A549 (cell line): ENCODE data around the gene GRHL3.

Source experiments
- CTCF ChIP-seq: fragments of >200 bp; sonication (Bioruptor Twin); formaldehyde crosslinking; IDR thresholded peaks from 3 replicates; pipeline ENCODE4 v1.5.1; 2016
- EP300 ChIP-seq, 2 experiments: fragments of >200 bp; sonication (Bioruptor Twin); formaldehyde crosslinking; IDR thresholded peaks; 2 replicates in 1 of 2; 3 replicates in 1 of 2; pipeline ENCODE4 v1.6.1; 2016 to 2017
- MYC ChIP-seq: IDR thresholded peaks from 2 replicates; pipeline ENCODE4 v1.6.1; 2012; ENCODE audit warnings: mild to moderate bottlenecking, inconsistent platforms, low read length, improper control_type of control experiment, borderline replicate concordance
- NFE2L2 ChIP-seq: fragments of 150-350 bp; conservative IDR thresholded peaks from 2 replicates; pipeline ENCODE4 v1.6.1; 2014; ENCODE audit warnings: low read length

GRCh38 chr1:24277420-24278169 lies 41.6 kb upstream of the GRHL3 start:
- TF ChIP-seq MYC = no peak
- TF ChIP-seq NFE2L2 = no peak
- TF ChIP-seq EP300 (IDR thresholded peaks at IDR 0.05) = no peak
- no peak for TF ChIP-seq CTCF
